ENCODE data around the gene MTMR3.

Gene MTMR3

DNA sequence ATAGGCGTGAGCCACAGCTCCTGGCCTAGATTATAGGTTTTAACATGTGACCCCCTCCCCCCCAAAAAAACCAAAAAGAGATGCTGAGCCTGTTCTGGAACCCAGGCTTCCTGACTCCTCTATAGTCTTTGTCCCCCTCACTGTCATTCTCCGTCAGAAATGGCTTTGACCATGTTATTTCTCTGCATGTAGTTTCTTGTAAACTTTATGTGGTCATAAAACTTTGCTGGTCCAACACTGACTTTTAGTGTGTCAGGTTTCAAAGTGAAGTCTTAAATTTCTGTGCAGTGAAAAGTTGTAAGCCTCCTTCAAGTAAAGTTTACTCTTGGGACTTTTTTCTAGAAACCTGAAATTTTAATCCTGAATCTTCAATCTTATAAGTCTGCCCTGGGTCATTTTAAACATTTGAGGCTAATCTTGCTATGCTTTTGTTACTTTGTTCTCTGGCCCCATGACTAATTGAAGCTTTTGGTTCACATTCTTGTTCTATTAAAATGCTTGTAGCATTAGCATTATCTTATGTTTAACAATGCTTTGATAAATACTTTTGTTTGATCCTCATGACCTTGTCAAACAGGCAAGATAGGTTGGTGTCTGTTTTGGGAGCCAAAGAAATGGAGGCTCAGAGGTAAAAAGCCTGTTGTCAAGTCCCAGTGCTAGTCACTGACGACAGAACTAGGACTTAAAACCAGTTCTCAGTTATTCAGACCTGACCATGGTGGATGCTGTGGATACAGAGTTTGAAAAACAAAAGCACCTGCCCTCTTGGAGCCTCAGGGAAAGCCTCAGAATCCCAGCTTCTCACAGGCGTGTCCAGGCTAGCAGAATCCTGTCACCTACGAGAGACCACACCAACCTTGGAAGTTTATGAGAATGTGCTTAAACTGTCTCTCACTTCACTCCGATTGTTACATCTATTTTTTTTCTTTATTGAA, 109.6 kb downstream of the MTMR3 start:
- H3K79me2 ChIP-seq (ENCODE audit: control insufficient read depth, low read length): no peaks in the 10 kb centered on the region

DNA sequence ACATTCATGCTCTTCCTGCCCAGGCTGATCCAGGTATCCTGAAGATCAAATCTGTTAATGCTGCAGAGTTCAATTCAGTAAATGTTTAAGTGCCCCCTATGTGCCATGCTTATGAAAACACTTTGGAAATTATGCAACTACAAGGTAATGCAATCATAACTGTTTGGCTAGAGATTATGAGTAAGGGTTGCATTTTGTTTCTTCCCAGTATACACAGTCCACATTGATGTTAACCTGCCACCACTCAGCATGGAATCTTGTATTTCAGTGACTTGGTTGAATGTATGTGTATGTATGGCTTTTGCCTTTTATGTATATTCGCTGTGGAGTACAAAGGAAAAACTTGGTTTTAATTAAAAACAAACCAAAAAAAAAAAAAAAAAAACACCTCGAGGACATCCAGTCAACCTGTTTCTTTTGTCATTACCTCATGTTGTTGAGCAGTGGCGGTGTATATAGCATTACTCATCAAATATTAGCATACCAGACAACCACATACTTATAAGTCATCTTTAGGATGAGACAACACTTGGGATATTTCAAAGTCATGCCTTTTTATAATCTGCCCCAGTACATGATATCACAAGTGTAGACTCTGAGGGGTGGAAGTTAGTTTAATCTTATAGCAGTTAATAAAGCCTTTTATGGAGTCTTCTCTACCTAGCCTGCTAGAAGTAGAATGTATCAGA, 111.2 kb downstream of the MTMR3 start:
- TF ChIP-seq, protein P1, sequence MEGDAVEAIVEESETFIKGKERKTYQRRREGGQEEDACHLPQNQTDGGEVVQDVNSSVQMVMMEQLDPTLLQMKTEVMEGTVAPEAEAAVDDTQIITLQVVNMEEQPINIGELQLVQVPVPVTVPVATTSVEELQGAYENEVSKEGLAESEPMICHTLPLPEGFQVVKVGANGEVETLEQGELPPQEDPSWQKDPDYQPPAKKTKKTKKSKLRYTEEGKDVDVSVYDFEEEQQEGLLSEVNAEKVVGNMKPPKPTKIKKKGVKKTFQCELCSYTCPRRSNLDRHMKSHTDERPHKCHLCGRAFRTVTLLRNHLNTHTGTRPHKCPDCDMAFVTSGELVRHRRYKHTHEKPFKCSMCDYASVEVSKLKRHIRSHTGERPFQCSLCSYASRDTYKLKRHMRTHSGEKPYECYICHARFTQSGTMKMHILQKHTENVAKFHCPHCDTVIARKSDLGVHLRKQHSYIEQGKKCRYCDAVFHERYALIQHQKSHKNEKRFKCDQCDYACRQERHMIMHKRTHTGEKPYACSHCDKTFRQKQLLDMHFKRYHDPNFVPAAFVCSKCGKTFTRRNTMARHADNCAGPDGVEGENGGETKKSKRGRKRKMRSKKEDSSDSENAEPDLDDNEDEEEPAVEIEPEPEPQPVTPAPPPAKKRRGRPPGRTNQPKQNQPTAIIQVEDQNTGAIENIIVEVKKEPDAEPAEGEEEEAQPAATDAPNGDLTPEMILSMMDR (IDR thresholded peaks at IDR 0.05; ENCODE audit: low read depth, low read length, poor library complexity, severe bottlenecking): peak; percentile 12
- TF ChIP-seq EZH2phosphoT487 (IDR thresholded peaks at IDR 0.05; ENCODE audit: borderline replicate concordance, low read length): no peak
- no peaks in the 10 kb centered on the region for H3K4me1 ChIP-seq (ENCODE audit: control insufficient read depth, low read length)
- no peak overlapping the region for H3K4me2 ChIP-seq (ENCODE audit: low read length)
- H3K9me3 ChIP-seq (ENCODE audit: control insufficient read depth, insufficient read depth, low read length): no peaks in the 10 kb centered on the region
- no peaks in the 10 kb centered on the region for H3K27me3 ChIP-seq (ENCODE audit: control insufficient read depth, low read length)
- H3K36me3 ChIP-seq (ENCODE audit: control insufficient read depth, low read length): no peaks in the 10 kb centered on the region
- no peak overlapping the region for H3K4me3 ChIP-seq (ENCODE audit: low read length)
- H3K79me2 ChIP-seq (ENCODE audit: control insufficient read depth, low read length): no peaks in the 10 kb centered on the region
- no peaks in the 10 kb centered on the region for H4K20me1 ChIP-seq (ENCODE audit: control insufficient read depth, insufficient read depth, low read depth, low read length)
- H3K27ac ChIP-seq (ENCODE audit: low read depth, low read length): no peak overlapping the region
- H3K9me2 ChIP-seq (replicated peaks; ENCODE audit: control insufficient read depth, low read length): no peaks in the 10 kb centered on the region
- no peaks in the 10 kb centered on the region for H3F3A ChIP-seq (ENCODE audit: control insufficient read depth, insufficient read depth)

More for the DNA sequence above, 109.6 kb downstream of the MTMR3 start:
- H4K20me1 ChIP-seq (ENCODE audit: control insufficient read depth, insufficient read depth, low read depth, low read length): no peaks in the 10 kb centered on the region
- no peaks in the 10 kb centered on the region for H3F3A ChIP-seq (ENCODE audit: control insufficient read depth, insufficient read depth)
- no peak overlapping the region for H3K4me3 ChIP-seq (ENCODE audit: low read length)
- H3K36me3 ChIP-seq (ENCODE audit: control insufficient read depth, low read length): no peaks in the 10 kb centered on the region
- H3K4me2 ChIP-seq (ENCODE audit: low read length): no peak overlapping the region
- H3K27ac ChIP-seq (ENCODE audit: low read depth, low read length): no peak overlapping the region
- H3K9me2 ChIP-seq (replicated peaks; ENCODE audit: control insufficient read depth, low read length): no peaks in the 10 kb centered on the region
- no peak for TF ChIP-seq EZH2phosphoT487 (IDR thresholded peaks at IDR 0.05; ENCODE audit: borderline replicate concordance, low read length)
- TF ChIP-seq, protein P1 (IDR thresholded peaks at IDR 0.05; ENCODE audit: low read depth, low read length, poor library complexity, severe bottlenecking): no peak
- H3K9me3 ChIP-seq (ENCODE audit: control insufficient read depth, insufficient read depth, low read length): no peaks in the 10 kb centered on the region
- no peaks in the 10 kb centered on the region for H3K27me3 ChIP-seq (ENCODE audit: control insufficient read depth, low read length)
- no peaks in the 10 kb centered on the region for H3K4me1 ChIP-seq (ENCODE audit: control insufficient read depth, low read length)

DNA sequence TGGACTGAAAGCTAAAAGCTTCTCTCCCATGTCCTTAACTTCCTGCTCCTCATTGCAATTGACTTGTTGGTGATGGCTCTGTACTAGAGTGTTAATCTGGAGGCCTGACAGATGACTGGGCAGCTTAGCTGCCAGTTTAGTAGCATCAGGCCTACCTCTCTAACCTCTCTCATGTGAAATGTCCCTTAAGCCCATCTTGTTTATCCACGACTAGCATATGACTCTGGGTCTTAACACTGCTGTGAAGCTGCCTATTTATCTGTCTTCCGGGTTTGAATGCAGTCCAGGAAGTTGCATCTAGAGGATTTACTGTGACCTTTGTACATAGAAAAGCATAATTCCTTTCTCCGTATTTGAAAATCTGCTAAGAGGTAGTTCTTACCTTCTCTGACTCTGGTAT, 112.0 kb downstream of the MTMR3 start:
- Histone ChIP-seq H3K9me3 (ENCODE audit: control insufficient read depth, insufficient read depth, low read length) (no peaks in the 10 kb centered on the region), H3F3A (ENCODE audit: control insufficient read depth, insufficient read depth) (no peaks in the 10 kb centered on the region), H3K79me2 (ENCODE audit: control insufficient read depth, low read length) (no peaks in the 10 kb centered on the region), H4K20me1 (ENCODE audit: control insufficient read depth, insufficient read depth, low read depth, low read length) (no peaks in the 10 kb centered on the region), H3K9me2 (replicated peaks; ENCODE audit: control insufficient read depth, low read length) (no peaks in the 10 kb centered on the region), H3K4me1 (ENCODE audit: control insufficient read depth, low read length) (no peaks in the 10 kb centered on the region), H3K36me3 (ENCODE audit: control insufficient read depth, low read length) (no peaks in the 10 kb centered on the region), H3K27ac (ENCODE audit: low read depth, low read length) (no peak overlapping the region), H3K27me3 (ENCODE audit: control insufficient read depth, low read length) (no peaks in the 10 kb centered on the region), H3K4me2 (ENCODE audit: low read length) (no peak overlapping the region), H3K4me3 (ENCODE audit: low read length) (no peak overlapping the region)
- TF ChIP-seq, protein P1 (IDR thresholded peaks at IDR 0.05; ENCODE audit: low read depth, low read length, poor library complexity, severe bottlenecking): no peak
- TF ChIP-seq EZH2phosphoT487 (IDR thresholded peaks at IDR 0.05; ENCODE audit: borderline replicate concordance, low read length): no peak

Data from DOHH2 (cell line).